Testis (tissue), 3 donors: Measurements from ENCODE around the gene CAPRIN1. TPM values are rescaled to one million over a fixed set of nuclear protein-coding genes. Genes with fewer than 3 reads are reported as not detected.
"Not testable (repeated sequence)": the region's sequence is repeated elsewhere in the genome, so short reads cannot be mapped to it uniquely, and the experiment has no call there.

Experiments used
- DNase-seq: peaks from one replicate; pipeline ENCODE4 v3.0.0-alpha.2; 2019
- H3K27ac ChIP-seq, 2 donors: fragments of 200-600 bp; sonication (generic); one replicate each; pipeline ENCODE4 v1.5.1; 2019
- H3K27me3 ChIP-seq: fragments of 200-600 bp; sonication (generic); one replicate; pipeline ENCODE4 v1.5.1; 2019
- H3K36me3 ChIP-seq: fragments of 200-600 bp; sonication (generic); one replicate; pipeline ENCODE4 v1.5.1; 2017; ENCODE audit warnings: low read depth; ENCODE audit errors: missing control alignments
- H3K4me1 ChIP-seq: fragments of 200-600 bp; sonication (generic); one replicate; pipeline ENCODE4 v1.5.1; 2019
- H3K4me3 ChIP-seq, 2 donors: fragments of 200-600 bp; sonication (generic); one replicate each; pipeline ENCODE4 v1.5.1; 2017 to 2019
- H3K9me3 ChIP-seq: fragments of 200-600 bp; sonication (generic); one replicate; pipeline ENCODE4 v1.5.1; 2017
- POLR2A ChIP-seq: fragments of 450-650 bp; IDR thresholded peaks from one replicate; pipeline ENCODE4 v1.6.1; 2017; ENCODE audit warnings: antibody characterized with exemption, mild to moderate bottlenecking, moderate library complexity
- WGBS, 2 donors: methylation state at CpG; one replicate each; pipeline ENCODE4 v1.1.5; 2018; 5-methylcytosine and 5-hydroxymethylcytosine counted together
- intact Hi-C: fragments of 100-400 bp; cut with DNase I; formaldehyde crosslinking; loops from one replicate; pipeline ENCODE4 v1.15.1; 2023; ENCODE audit warnings: low total_unique reads
- polyA plus RNA-seq: library from polyadenylated mRNA; stranded (reverse); fragments of 350-450 nt; fragmentation: Illumina TruSeq; extraction: RNeasy Lipid Tissue Mini Kit (QIAGEN cat#74804); gene quantifications from one replicate; pipeline ENCODE4 v1.2.3, GENCODE V29; 2014; ENCODE audit warnings: low read depth, low replicate concordance; ENCODE audit not compliant: insufficient read depth
- total RNA-seq, 2 donors: library from RNA; depleted of rRNA; stranded (reverse); fragments of >200 nt; gene quantifications; one replicate each; pipeline ENCODE4 v1.2.3, GENCODE V29; 2016
- TF ChIP-seq, protein P1 (sequence below), 3 experiments: fragments of 450-650 bp in 2 of 3; fragments of 200-600 bp in 1 of 3; sonication (generic) in 1 of 3; IDR thresholded peaks; one replicate each; pipeline ENCODE4 v1.5.1; 2016 to 2019; ENCODE audit warnings: antibody characterized with exemption in 3 of 3, mild to moderate bottlenecking in 2 of 3, moderate library complexity in 1 of 3

The CAPRIN1 gene
- total and polyA plus RNA-seq, 3 donors from 2014 or later: 281 to 419 (median 377) TPM

DNA sequence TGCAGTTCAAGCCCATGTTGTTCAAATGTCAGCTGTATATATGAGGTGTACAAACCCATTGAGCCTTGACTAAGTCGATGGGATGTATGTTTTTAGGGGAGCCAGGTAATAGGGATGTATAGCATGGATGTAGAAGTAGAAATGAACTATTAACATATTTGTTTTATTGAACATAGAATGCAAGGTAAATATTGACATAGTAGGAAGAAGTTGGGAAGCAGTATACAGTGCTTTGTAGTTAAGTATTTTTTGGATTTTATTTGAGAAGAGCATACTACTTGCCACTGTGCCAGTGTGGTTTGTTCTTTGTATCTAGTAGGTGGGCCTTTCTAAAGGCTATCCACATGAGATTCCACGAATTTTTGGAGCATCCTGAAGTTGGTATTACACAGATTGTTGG lies 33.1 kb downstream of the CAPRIN1 start:
- H3K36me3 ChIP-seq: peaks cover 5% of the 10 kb centered on the region
- no peak for TF ChIP-seq POLR2A
- TF ChIP-seq, protein P1, sequence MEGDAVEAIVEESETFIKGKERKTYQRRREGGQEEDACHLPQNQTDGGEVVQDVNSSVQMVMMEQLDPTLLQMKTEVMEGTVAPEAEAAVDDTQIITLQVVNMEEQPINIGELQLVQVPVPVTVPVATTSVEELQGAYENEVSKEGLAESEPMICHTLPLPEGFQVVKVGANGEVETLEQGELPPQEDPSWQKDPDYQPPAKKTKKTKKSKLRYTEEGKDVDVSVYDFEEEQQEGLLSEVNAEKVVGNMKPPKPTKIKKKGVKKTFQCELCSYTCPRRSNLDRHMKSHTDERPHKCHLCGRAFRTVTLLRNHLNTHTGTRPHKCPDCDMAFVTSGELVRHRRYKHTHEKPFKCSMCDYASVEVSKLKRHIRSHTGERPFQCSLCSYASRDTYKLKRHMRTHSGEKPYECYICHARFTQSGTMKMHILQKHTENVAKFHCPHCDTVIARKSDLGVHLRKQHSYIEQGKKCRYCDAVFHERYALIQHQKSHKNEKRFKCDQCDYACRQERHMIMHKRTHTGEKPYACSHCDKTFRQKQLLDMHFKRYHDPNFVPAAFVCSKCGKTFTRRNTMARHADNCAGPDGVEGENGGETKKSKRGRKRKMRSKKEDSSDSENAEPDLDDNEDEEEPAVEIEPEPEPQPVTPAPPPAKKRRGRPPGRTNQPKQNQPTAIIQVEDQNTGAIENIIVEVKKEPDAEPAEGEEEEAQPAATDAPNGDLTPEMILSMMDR (IDR thresholded peaks at IDR 0.05): no peak
- no peaks in the 10 kb centered on the region for H3K4me1 ChIP-seq
- no peaks in the 10 kb centered on the region for H3K9me3 ChIP-seq
- no peaks in the 10 kb centered on the region for H3K27me3 ChIP-seq
- no peak overlapping the region for H3K27ac ChIP-seq
- WGBS, 2 donors: 92 to 97% methylated on average over 2 of the region's 2 CpGs
- intact Hi-C loops: no loop called here
- no peak overlapping the region for H3K4me3 ChIP-seq
- DNase-seq: no peak

DNA sequence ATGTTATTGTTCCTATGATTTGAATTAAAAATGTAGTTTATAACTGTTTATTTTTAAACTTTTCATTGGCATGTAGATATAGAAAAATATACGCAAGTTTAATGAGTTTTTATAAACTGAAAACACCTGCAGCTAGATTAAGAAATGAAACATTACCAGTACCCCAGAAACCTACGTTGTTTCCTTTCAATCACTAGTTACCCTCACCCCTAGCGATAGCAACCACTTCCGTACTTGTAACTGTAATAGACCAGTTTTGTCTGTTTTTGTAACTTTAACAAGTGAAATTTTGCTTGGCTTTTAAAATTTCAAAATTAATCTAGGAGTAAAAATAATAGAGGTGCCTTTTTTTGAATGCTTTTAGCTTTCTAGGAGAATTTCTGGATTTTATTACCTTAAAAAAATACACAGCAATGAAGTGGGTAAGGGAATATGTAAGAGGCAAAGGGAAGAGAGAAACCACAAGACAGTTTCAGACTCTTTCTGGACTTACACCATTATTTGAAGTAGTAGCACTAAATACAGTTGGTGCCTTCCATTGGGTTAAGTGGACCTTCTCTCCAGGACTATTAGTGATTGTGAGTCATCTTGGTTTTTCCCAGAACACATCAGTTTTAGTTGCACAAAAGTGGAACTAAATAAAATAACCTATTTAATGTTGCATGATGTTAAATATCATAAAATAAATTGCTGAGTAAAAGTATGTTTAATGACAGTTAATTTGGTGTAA lies 35.2 kb downstream of the CAPRIN1 start:
- 90 to 91% methylated on average over 4 of the region's 4 CpGs for WGBS, 2 donors
- no peak for DNase-seq

DNA sequence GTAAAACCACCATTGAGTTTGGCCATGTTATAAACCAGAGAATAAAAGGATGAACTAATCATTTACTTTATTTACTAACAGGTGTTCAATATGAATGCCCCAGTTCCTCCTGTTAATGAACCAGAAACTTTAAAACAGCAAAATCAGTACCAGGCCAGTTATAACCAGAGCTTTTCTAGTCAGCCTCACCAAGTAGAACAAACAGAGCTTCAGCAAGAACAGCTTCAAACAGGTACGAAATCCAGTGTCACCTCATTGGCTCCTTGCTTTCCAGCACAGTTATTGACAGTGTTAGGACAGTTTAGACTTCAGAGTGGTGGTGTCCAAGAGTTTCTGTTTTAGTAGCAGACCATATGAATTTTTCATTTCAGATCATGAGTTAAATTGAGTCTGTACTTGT lies 40.3 kb downstream of the CAPRIN1 start:
- intact Hi-C loops: no loop called here
- TF ChIP-seq, protein P1 (IDR thresholded peaks at IDR 0.05): no peak
- TF ChIP-seq POLR2A: no peak
- no peaks in the 10 kb centered on the region for H3K36me3 ChIP-seq
- no peak overlapping the region for H3K4me3 ChIP-seq
- H3K27me3 ChIP-seq: no peaks in the 10 kb centered on the region
- 79 to 89% methylated on average over 1 of the region's 1 CpG for WGBS, 2 donors
- no peak overlapping the region for H3K27ac ChIP-seq
- no peaks in the 10 kb centered on the region for H3K4me1 ChIP-seq
- DNase-seq: no peak
- H3K9me3 ChIP-seq: no peaks in the 10 kb centered on the region

More for the DNA sequence above, 35.2 kb downstream of the CAPRIN1 start:
- Histone ChIP-seq H3K4me1 (no peaks in the 10 kb centered on the region), H3K4me3 (no peak overlapping the region), H3K27ac (no peak overlapping the region), H3K9me3 (no peaks in the 10 kb centered on the region), H3K36me3 (peaks cover 5% of the 10 kb centered on the region), H3K27me3 (no peaks in the 10 kb centered on the region)
- intact Hi-C loops: no loop called here
- TF ChIP-seq, protein P1 (IDR thresholded peaks at IDR 0.05): no peak

DNA sequence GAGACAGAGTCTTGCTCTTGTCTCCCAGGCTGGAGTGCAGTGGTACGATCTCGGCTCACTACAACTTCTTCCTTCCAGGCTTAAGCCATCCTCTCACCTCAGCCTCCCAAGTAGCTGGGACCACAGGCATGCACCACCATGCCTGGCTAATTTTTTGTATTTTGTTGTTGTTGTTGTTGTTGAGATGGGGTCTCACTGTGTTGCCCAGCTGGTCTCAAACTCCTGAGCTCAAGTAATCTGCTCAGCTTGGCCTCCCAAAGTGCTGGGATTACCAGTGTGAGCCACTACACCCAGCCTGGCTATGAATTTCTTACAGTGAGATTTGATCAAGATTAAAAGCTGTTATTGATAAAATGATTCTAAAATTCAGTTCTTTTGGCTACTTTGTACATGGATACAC lies 43.4 kb downstream of the CAPRIN1 start:
- H3K36me3 ChIP-seq, DNase-seq, H3K4me1 ChIP-seq, H3K9me3 ChIP-seq, H3K4me3 ChIP-seq, H3K27ac ChIP-seq, H3K27me3 ChIP-seq, intact Hi-C loops: not testable (repeated sequence)
- WGBS, 2 donors: 92 to 98% methylated on average over 2 of the region's 2 CpGs

DNA sequence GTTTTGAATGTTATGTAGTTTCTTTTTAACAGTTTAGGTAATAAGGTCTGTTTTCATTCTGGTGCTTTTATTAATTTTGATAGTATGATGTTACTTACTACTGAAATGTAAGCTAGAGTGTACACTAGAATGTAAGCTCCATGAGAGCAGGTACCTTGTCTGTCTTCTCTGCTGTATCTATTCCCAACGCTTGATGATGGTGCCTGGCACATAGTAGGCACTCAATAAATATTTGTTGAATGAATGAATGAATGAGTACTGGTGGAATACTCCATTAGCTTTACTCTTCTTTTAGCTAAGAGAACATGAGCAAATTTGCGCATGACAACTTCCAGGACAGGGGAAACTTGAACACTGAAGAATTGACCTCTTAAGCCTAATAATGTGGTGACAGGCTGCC lies 47.3 kb downstream of the CAPRIN1 start:
- H3K4me1 ChIP-seq: no peaks in the 10 kb centered on the region
- no peak overlapping the region for H3K4me3 ChIP-seq
- no peak for TF ChIP-seq POLR2A
- TF ChIP-seq, protein P1 (IDR thresholded peaks at IDR 0.05): no peak
- intact Hi-C loops: no loop called here
- H3K27me3 ChIP-seq: no peaks in the 10 kb centered on the region
- no peak overlapping the region for H3K27ac ChIP-seq
- DNase-seq: no peak
- H3K36me3 ChIP-seq: no peaks in the 10 kb centered on the region
- WGBS, 2 donors: 91 to 92% methylated on average over 2 of the region's 2 CpGs
- no peaks in the 10 kb centered on the region for H3K9me3 ChIP-seq
